Measurements from ENCODE around the gene B3GALNT2. TPM values are rescaled to one million over a fixed set of nuclear protein-coding genes. Genes with fewer than 3 reads are reported as not detected.
A peak's percentile ranks its signal among the peaks of the same experiment; 100 is the strongest.

The B3GALNT2 gene
- total RNA-seq, 2 donors from 2014 or later = 17.7 to 24.9 TPM

- no peaks in the 10 kb centered on the region for H3K4me1 ChIP-seq
- no peak for TF ChIP-seq CTCF (IDR thresholded peaks at IDR 0.05)
- peak; percentile 54 for DNase-seq
- no peak overlapping the region for H3K4me3 ChIP-seq
- H3K9ac ChIP-seq (ENCODE audit: low read depth in 2 of 2, low read length in 2 of 2) = no peak overlapping the region
- no peaks in the 10 kb centered on the region for H3K9me3 ChIP-seq
- no peak overlapping the region for H3K27ac ChIP-seq
- no peaks in the 10 kb centered on the region for H3K27me3 ChIP-seq
- intact Hi-C loops (cut with DNase I) = loop anchor here (10.0 kb wide), 1 partner anchor 307 kb away; no protein-coding TSS in a partner anchor
- H3K36me3 ChIP-seq = no peaks in the 10 kb centered on the region
These were observed 92.5 kb downstream of the B3GALNT2 start for GRCh38 chr1:235411489-235412486.

DNA sequence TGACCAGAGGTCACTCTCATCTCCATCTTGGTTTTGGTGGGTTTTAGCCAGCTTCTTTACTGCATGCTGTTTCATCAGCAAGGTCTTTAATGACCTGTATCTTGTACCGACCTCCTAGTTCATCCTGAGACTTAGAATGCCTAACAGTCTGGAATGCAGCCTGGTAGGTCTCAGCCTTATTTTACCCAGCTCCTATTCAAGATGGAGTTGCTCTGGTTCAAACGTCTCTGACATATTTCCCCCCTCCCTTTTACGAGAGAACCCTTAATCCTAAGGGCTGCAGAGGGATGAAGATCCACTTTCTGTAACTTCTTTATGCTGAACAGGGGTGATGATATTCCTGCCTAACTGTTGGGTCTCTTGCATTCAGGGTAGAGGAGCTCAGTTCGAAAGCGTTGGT, 93.8 kb downstream of the B3GALNT2 start:
- TF ChIP-seq CTCF (IDR thresholded peaks at IDR 0.05) = no peak
- DNase-seq = no peak
- H3K9ac ChIP-seq (ENCODE audit: low read depth in 2 of 2, low read length in 2 of 2) = no peak overlapping the region
- H3K27me3 ChIP-seq = no peaks in the 10 kb centered on the region
- intact Hi-C loops (cut with DNase I) = loop anchor here (10.0 kb wide), 1 partner anchor 306 kb away; no protein-coding TSS in a partner anchor
- no peaks in the 10 kb centered on the region for H3K9me3 ChIP-seq
- H3K27ac ChIP-seq = no peak overlapping the region
- H3K36me3 ChIP-seq = no peaks in the 10 kb centered on the region
- no peaks in the 10 kb centered on the region for H3K4me1 ChIP-seq
- H3K4me3 ChIP-seq = no peak overlapping the region

DNA sequence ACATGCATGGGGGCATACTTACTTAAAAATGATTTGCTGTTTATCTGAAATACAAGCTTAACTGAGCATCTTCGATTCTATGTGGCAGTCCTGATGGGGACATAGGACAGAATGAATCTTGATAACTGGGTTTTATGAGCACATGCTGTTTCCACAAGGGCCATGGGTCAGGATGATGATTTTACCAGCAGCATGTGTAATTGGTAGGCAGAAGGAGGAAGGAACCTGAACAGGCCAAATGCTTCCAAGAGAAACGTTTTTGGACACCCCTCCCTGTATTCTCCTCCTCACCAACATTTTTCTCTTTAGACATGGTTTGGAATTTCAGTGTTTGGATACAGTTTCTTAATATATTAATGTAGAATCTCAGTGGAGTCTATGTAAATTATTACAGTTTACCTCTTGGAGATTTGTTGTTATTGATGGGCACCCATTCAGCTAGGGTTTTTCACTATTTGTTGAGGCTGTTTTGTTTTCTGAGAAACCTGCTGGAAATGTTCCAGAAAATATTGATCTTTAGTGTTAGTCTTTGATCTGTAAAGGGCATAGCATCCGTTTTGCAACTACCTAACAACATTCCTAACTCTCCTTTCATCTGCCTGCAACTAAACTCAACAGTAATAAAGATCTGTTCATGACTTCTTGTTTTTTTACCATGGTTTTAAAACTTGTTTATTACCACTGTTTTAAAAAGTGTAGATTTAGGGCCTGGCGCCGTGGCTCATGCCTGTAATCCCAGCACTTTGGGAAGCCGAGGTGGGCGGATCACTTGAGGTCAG, 95.0 kb downstream of the B3GALNT2 start:
- Histone ChIP-seq H3K27ac (no peak overlapping the region), H3K27me3 (no peaks in the 10 kb centered on the region), H3K9me3 (no peaks in the 10 kb centered on the region), H3K4me1 (no peaks in the 10 kb centered on the region), H3K9ac (ENCODE audit: low read depth in 2 of 2, low read length in 2 of 2) (no peak overlapping the region), H3K36me3 (no peaks in the 10 kb centered on the region), H3K4me3 (no peak overlapping the region)
- intact Hi-C loops (cut with DNase I) = no loop called here
- no peak for DNase-seq
- no peak for TF ChIP-seq CTCF (IDR thresholded peaks at IDR 0.05)

GRCh38 chr1:235408503-235408960, 95.7 kb downstream of the B3GALNT2 start:
- H3K4me1 ChIP-seq = no peaks in the 10 kb centered on the region
- no peak for DNase-seq
- H3K27me3 ChIP-seq = no peaks in the 10 kb centered on the region
- TF ChIP-seq CTCF (IDR thresholded peaks at IDR 0.05) = no peak
- no peaks in the 10 kb centered on the region for H3K9me3 ChIP-seq
- H3K9ac ChIP-seq (ENCODE audit: low read depth in 2 of 2, low read length in 2 of 2) = no peak overlapping the region
- H3K4me3 ChIP-seq = no peak overlapping the region
- H3K27ac ChIP-seq = no peak overlapping the region
- H3K36me3 ChIP-seq = no peaks in the 10 kb centered on the region
- intact Hi-C loops (cut with DNase I) = no loop called here

- no peaks in the 10 kb centered on the region for H3K4me1 ChIP-seq
- intact Hi-C loops (cut with DNase I) = no loop called here
- H3K9me3 ChIP-seq = no peaks in the 10 kb centered on the region
- TF ChIP-seq CTCF (IDR thresholded peaks at IDR 0.05) = no peak
- no peaks in the 10 kb centered on the region for H3K36me3 ChIP-seq
- H3K9ac ChIP-seq (ENCODE audit: low read depth in 2 of 2, low read length in 2 of 2) = no peak overlapping the region
- no peak overlapping the region for H3K4me3 ChIP-seq
- no peaks in the 10 kb centered on the region for H3K27me3 ChIP-seq
- no peak overlapping the region for H3K27ac ChIP-seq
- DNase-seq = no peak
These were observed 96.8 kb downstream of the B3GALNT2 start for GRCh38 chr1:235407419-235407818.
